HG02970 (cell line): ENCODE results near the gene HOGA1.
"Not testable (repeated sequence)": the region's sequence is repeated elsewhere in the genome, so short reads cannot be mapped to it uniquely, and the experiment has no call there.

Experiments used
- ATAC-seq: cut with Tn5 transposase; IDR thresholded peaks from one replicate; pipeline ENCODE4 v1.9.1; 2021; ENCODE audit warnings: mild to moderate bottlenecking, moderate library complexity, moderate number of reproducible peaks; ENCODE audit not compliant: unreplicated experiment, low FRiP score

The HOGA1 gene

GRCh38 chr10:97553575-97554031, 30.6 kb upstream of the HOGA1 start:
- no peak for ATAC-seq

- ATAC-seq, result not testable (repeated sequence)
These were observed 29.9 kb upstream of the HOGA1 start for GRCh38 chr10:97554336-97554735.

GRCh38 chr10:97555541-97555940, 28.6 kb upstream of the HOGA1 start:
- not testable (repeated sequence) for ATAC-seq

- not testable (repeated sequence) for ATAC-seq
These were observed 23.3 kb upstream of the HOGA1 start for GRCh38 chr10:97560731-97561381.

- ATAC-seq, result not testable (repeated sequence)
These were observed 22.7 kb upstream of the HOGA1 start for GRCh38 chr10:97561386-97562077.

DNA sequence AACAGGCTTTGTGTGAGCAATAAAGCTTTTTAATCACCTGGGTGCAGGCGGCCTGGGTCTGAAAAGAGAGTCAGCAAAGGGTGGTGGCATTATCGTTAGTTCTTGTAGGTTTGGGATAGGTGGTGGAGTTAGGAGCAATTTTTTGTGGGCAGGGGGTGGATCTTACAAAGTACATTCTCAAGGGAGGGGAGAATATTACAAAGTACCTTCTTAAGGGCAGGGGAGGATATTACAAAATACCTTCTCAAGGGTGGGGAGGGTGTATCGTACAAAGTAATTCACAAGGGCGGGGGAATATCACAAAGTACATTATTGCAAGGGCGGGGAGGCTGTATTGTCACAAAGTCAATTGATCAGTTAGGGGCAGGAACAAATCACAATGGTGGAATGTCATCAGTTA, 21.9 kb upstream of the HOGA1 start:
- not testable (repeated sequence) for ATAC-seq

DNA sequence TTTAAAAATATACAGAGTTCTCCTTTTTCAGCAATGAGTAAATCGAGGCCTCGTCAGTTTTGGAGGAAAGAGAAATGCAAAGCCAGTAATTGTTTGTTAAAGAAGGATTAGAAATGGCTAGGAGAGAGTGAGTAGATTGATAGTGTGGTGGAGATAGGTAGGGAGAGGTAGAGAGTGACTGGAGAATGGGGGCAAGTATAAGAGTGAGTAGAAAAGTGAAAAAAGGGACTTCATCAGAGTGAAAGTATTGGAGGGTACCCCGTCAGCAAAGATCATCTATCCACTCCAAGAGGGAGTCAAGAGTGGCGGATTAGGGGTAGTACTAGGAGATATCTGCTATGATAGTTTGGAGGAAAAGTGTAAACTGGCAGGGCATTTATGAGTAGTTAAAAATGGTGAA, 20.9 kb upstream of the HOGA1 start:
- no peak for ATAC-seq

- ATAC-seq, result no peak
These were observed 19.4 kb upstream of the HOGA1 start for GRCh38 chr10:97564776-97565175.

DNA sequence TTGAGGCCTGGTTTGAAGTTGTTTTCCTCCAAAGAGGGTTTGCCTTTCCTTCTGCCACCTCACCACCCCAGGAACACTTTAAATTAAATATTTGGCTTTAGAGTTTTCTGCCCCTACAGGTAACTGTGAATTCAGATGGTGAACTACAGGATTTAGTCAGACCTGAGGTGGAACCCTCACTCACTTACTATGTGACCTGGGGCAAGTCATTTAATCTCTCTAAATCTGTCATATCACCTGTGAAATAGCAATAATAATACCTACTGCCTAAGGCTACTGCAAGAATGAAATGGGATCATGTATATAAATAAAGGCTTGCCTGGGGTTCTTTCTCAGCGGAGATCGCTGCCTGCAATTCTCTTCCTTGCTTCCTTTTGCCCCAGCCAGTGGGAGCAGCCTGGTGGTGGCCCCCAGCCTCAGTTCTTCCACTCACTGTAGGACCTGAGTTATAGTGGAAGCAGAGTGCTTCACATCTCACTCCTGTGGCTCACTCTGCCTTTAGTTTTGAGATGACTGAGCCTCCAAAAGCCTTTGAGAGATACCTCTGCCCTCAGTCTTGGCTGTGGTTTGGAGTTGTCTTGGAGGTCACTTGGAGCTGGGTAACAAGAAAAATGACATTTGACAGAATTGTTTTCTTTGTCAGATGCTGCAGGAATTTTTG, 17.7 kb upstream of the HOGA1 start:
- ATAC-seq, result no peak

DNA sequence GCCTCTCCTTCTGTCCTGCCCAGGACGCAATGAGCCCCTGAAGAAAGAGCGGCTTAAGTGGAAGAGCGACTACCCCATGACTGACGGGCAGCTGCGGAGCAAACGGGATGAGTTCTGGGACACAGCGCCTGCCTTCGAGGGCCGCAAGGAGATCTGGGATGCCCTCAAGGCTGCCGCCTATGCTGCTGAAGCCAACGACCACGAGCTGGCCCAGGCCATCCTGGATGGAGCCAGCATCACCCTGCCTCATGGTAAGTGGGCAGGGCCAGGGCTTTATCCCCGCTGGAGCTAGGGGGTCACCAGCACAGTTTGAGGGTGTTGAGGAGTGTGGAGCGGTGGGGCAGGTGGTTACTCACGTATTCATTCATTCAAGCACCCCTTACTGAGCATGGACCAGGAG, 16.3 kb upstream of the HOGA1 start:
- ATAC-seq, result no peak

DNA sequence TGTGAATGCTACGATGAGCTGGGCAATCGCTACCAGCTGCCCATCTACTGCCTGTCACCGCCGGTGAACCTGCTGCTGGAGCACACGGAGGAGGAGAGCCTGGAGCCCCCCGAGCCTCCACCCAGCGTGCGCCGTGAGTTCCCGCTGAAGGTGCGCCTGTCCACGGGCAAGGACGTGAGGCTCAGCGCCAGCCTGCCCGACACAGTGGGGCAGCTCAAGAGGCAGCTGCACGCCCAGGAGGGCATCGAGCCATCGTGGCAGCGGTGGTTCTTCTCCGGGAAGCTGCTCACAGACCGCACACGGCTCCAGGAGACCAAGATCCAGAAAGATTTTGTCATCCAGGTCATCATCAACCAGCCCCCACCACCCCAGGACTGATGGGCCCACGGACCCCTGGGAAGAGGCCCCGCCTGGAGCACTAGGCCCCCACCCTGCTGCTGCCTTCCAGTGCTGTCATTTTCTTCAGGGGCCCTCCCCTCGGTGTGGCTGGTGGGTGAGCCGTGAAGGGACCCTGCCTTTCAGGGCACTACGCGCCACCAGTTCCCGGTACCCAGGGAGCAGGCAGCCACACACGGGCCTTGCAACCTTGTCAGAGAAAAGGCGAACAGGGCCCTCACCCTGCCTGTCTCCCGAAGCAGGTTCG, 13.9 kb upstream of the HOGA1 start:
- ATAC-seq, result no peak

DNA sequence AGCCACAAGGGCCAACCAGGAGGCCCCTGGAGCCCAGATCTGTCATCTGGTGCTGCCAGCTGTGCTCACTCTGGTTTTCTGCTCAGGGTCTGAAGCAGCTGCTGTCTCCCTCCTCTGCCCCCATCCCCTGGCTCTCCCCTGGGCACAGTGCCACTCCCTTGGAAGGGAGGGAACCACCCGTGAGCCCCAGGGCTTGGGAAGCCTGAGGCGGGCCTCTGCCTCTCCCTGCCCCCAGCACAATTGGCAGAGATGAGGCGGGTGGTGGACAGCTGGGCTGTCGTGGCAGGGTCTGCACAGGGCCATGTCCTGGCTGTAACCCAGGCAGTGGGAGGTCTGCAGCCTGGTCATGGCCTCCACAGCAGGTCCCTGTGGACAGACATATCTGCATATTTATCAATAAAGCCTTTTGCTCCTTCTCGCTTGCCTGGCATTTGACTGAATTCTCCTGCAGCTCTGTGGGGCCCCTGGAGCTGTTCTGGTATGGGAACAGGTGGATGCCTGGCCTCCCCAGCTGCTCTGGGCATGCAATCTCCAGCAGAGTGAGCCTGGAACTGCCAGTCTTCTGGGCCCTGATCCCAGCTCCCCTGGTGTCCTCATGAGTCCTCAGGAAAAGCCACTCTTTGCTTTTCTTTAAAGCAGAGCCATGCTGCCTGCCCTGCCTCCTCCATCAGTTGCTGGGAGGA, 13.3 kb upstream of the HOGA1 start:
- ATAC-seq, result no peak

- ATAC-seq, result no peak
These were observed 12.6 kb upstream of the HOGA1 start for GRCh38 chr10:97571622-97572021.

- no peak for ATAC-seq
These were observed 11.8 kb upstream of the HOGA1 start, which contains the start of gene ANKRD2 for GRCh38 chr10:97572214-97572989. Gene ANKRD2 (plus strand): TSS chr10:97572779. CDS start chr10:97572789, 10 bp downstream.

DNA sequence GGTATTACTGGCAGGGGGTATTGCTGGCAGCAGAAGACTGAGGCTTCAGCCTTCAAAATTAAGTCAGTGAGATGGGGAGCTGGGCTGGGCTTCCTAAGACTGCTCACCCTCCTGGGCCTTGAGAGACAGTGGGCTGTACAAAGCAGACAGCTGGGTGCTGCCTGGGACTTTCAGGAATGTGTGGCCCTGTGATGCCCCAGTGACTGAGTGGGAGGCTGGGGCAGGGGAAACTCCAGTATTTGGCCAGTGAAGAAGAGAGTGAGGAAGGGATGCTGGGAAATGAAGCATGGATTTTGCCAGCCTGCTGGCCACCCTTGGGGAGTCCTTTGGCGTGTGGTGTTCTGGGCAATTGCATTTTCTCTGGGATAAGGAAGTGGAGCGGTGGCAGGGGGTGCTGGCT, 11.2 kb upstream of the HOGA1 start:
- no peak for ATAC-seq

- no peak for ATAC-seq
These were observed 10.5 kb upstream of the HOGA1 start for GRCh38 chr10:97573672-97574071.

- no peak for ATAC-seq
These were observed 9.6 kb upstream of the HOGA1 start for GRCh38 chr10:97574374-97575126.

GRCh38 chr10:97575127-97575668, 9.0 kb upstream of the HOGA1 start:
- ATAC-seq, result no peak

DNA sequence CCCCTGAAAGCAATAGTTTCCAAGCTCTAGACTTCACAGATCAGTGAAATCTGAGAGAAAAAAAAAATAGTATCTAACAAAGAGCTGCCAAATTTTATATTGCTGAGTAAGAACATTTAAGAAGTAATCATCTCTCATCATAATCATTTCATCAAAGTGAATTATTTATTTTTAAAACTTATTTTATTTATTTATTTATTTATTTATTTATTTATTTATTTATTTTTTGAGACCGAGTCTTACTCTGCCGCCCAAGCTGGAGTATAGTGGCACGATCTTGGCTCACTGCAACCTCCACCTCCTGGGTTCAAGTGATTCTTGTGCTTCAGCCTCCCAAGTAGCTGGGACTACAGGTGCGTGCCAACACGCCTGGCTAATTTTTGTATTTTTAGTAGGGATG, 7.7 kb upstream of the HOGA1 start:
- ATAC-seq, result not testable (repeated sequence)
